Transverse colon (tissue), 4 donors: ENCODE measurements around the gene SDC3. TPM values are rescaled to one million over a fixed set of nuclear protein-coding genes. Genes with fewer than 3 reads are reported as not detected.

Experiments used
- DNase-seq: peaks from one replicate; pipeline ENCODE4 v3.0.0-alpha.2; 2019
- H3K27ac ChIP-seq, 4 donors: fragments of 200-600 bp; sonication (generic); 2 replicates each; pipeline ENCODE4 v1.5.1; 2016 to 2018; ENCODE audit warnings: inconsistent platforms in 4 of 4
- H3K27me3 ChIP-seq: fragments of 200-600 bp; sonication (generic); 2 replicates; pipeline ENCODE4 v1.5.1; 2017; ENCODE audit warnings: inconsistent platforms
- H3K36me3 ChIP-seq, 4 donors: fragments of 200-600 bp; sonication (generic); 2 replicates each; pipeline ENCODE4 v1.5.1; 2017 to 2019; ENCODE audit warnings: inconsistent platforms in 4 of 4
- H3K4me1 ChIP-seq, 4 donors: fragments of 200-600 bp; sonication (generic); 2 replicates each; pipeline ENCODE4 v1.5.1; 2017 to 2020; ENCODE audit warnings: inconsistent platforms in 4 of 4
- H3K4me3 ChIP-seq, 4 donors: fragments of 200-600 bp; sonication (generic); 1 replicate in 1 of 4; 2 replicates in 3 of 4; pipeline versions ENCODE4 v1.5.1 to v1.6.1; 2017 to 2019; ENCODE audit warnings: inconsistent platforms in 4 of 4
- H3K9me3 ChIP-seq, 2 donors: fragments of 200-600 bp; sonication (generic); 2 replicates each; pipeline ENCODE4 v1.5.1; 2017 to 2019; ENCODE audit warnings: inconsistent platforms in 2 of 2
- CTCF ChIP-seq, 5 experiments: fragments of 200-600 bp in 3 of 5; fragments of 450-650 bp in 2 of 5; sonication (generic) in 3 of 5; IDR thresholded peaks; 1 replicate in 2 of 5; 2 replicates in 3 of 5; pipeline ENCODE4 v1.5.1; 2016 to 2017; ENCODE audit warnings: antibody characterized with exemption in 5 of 5, inconsistent platforms in 3 of 5, mild to moderate bottlenecking in 2 of 5, moderate library complexity in 1 of 5
- EP300 ChIP-seq: sonication (generic); formaldehyde crosslinking; IDR thresholded peaks from one replicate; pipeline ENCODE4 v1.6.1; 2017; ENCODE audit warnings: antibody characterized with exemption, low read depth
- POLR2A ChIP-seq: fragments of 450-650 bp; IDR thresholded peaks from one replicate; pipeline ENCODE4 v1.6.1; 2016; ENCODE audit warnings: antibody characterized with exemption, mild to moderate bottlenecking, moderate library complexity
- POLR2AphosphoS5 ChIP-seq, 3 donors: sonication (generic); formaldehyde crosslinking; IDR thresholded peaks; one replicate each; pipeline ENCODE4 v1.6.1; 2016; ENCODE audit warnings: antibody characterized with exemption in 3 of 3
- WGBS, 2 donors: methylation state at CpG; one replicate each; pipeline ENCODE4 v1.1.5; 2018; ENCODE audit warnings: low coverage in 1 of 2; 5-methylcytosine and 5-hydroxymethylcytosine counted together
- in situ Hi-C, 4 donors: fragments of 200-750 bp; cut with MboI; loops; one replicate each; pipeline versions ENCODE4 v1.15.0 to v1.15.1; 2017; ENCODE audit warnings: low sequenced_read_pairs in 3 of 4, low pct_ligation_motif_present in 1 of 4, low pct_unique_long_range_greater_than_20kb in 1 of 4
- intact Hi-C: fragments of 100-400 bp; cut with DNase I; formaldehyde crosslinking; loops from one replicate; pipeline ENCODE4 v1.15.1; 2023; ENCODE audit warnings: low total_unique reads
- total RNA-seq, 4 donors: library from RNA; depleted of rRNA; stranded (reverse); fragments of >200 nt; gene quantifications; one replicate each; pipeline ENCODE4 v1.1.0, GENCODE V29; 2016

The SDC3 gene
- total RNA-seq, 4 donors from 2014 or later, result 7.9 to 35.4 (median 10.1) TPM

- no peaks in the 10 kb centered on the region for H3K27me3 ChIP-seq
- 67 to 74% methylated on average over 7 to 8 of the region's 8 CpGs for WGBS, 2 donors
- TF ChIP-seq EP300 (no peak), POLR2A (no peak), CTCF (IDR thresholded peaks at IDR 0.05) (no peak), POLR2AphosphoS5 (IDR thresholded peaks at IDR 0.05) (no peak)
- intact Hi-C loops (loop anchor here (10.0 kb wide), 1 partner anchor 795 kb away; no protein-coding TSS in a partner anchor), in situ Hi-C loops (loop anchor here in 1 of 4 donors (10.0 kb wide), 1 partner anchor 205 kb away; the partner anchor contains the start of gene MATN1)
- H3K4me3 ChIP-seq, result no peak overlapping the region
- H3K36me3 ChIP-seq, result peaks cover 0 to 19% (median 3%) of the 10 kb centered on the region in 4 donors
- DNase-seq, result no peak
- H3K9me3 ChIP-seq, result no peaks in the 10 kb centered on the region
- H3K4me1 ChIP-seq, result peaks cover 0 to 23% (median 2%) of the 10 kb centered on the region in 4 donors
- no peak overlapping the region for H3K27ac ChIP-seq
Observed at GRCh38 chr1:30929944-30930525, 21.5 kb upstream of the SDC3 start.

DNA sequence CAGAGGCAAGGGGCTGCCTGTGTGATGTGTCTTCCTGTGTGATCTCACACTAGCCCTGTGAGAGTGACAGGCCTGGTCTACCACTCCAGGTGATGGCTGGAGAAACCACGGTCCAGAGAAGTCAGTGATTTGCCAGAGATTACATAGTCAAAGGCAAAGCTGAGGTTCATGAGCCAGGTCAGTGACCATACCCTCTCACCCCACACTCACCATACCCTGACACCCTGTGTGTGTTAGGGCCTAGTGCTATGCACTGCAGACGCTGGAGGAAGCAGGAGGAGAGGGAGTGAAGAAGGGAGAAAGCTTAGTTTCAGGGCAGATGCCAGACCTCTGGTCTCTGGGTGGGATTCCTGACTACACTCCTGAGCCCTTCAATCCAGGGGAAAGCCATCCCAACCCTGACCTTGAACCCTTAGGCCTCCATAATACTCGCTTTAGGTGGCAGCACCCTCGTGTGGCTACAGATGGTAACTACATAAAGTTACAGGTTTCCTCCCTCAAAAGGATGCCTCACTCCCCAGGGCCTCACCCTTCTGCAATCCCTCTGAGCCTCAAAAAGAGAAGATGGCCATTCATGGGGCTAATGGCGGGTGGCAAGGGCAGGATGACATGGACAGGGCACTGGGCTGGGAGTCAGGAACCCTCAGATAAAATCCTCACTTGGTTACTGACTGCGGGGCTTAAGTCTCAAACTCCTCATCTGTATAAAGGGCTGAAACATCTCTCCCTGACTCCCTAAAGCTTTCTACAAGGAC lies 20.8 kb upstream of the SDC3 start:
- Histone ChIP-seq H3K36me3 (peaks cover 0 to 11% (median 3%) of the 10 kb centered on the region in 4 donors), H3K4me3 (no peak overlapping the region), H3K9me3 (no peaks in the 10 kb centered on the region), H3K27ac (peak overlapping the region; percentile 17 to 47 (median 21)), H3K27me3 (no peaks in the 10 kb centered on the region), H3K4me1 (peaks cover 0 to 23% (median 2%) of the 10 kb centered on the region in 4 donors)
- intact Hi-C loops (no loop called here), in situ Hi-C loops (loop anchor here in 1 of 4 donors (10.0 kb wide), 1 partner anchor 205 kb away; the partner anchor contains the start of gene MATN1)
- 0 to 39% methylated on average over 1 to 6 of the region's 6 CpGs for WGBS, 2 donors
- DNase-seq, result peak; percentile 31
- TF ChIP-seq POLR2A, result no peak
- peak; percentile 69 to 73 (median 72) for TF ChIP-seq CTCF (IDR thresholded peaks at IDR 0.05)
- TF ChIP-seq EP300, result no peak

- H3K27me3 ChIP-seq, result no peaks in the 10 kb centered on the region
- intact Hi-C loops (no loop called here), in situ Hi-C loops (loop anchor here in 1 of 4 donors (10.0 kb wide), 1 partner anchor 204 kb away; the partner anchor contains the start of gene MATN1)
- H3K27ac ChIP-seq, result peak overlapping the region; percentile 17 to 47 (median 21)
- TF ChIP-seq CTCF (IDR thresholded peaks at IDR 0.05) (no peak), POLR2AphosphoS5 (IDR thresholded peaks at IDR 0.05) (no peak), EP300 (no peak), POLR2A (no peak)
- H3K4me3 ChIP-seq, result no peak overlapping the region
- WGBS, 2 donors, result 61% methylated on average over 2 of the region's 2 CpGs; no CpG with 5 or more reads in 1 of the 2 donors
- peaks cover 0 to 8% (median 0%) of the 10 kb centered on the region in 4 donors for H3K36me3 ChIP-seq
- no peak for DNase-seq
- no peaks in the 10 kb centered on the region for H3K9me3 ChIP-seq
- H3K4me1 ChIP-seq, result peaks cover 0 to 23% (median 2%) of the 10 kb centered on the region in 4 donors
Observed at GRCh38 chr1:30928789-30929134, 20.2 kb upstream of the SDC3 start.

GRCh38 chr1:30928171-30928570 lies 19.6 kb upstream of the SDC3 start:
- 50 to 52% methylated on average over 5 to 7 of the region's 7 CpGs for WGBS, 2 donors
- peak overlapping the region; percentile 17 to 47 (median 21) for H3K27ac ChIP-seq
- H3K9me3 ChIP-seq, result no peaks in the 10 kb centered on the region
- intact Hi-C loops, result no loop called here
- peaks cover 0 to 8% (median 0%) of the 10 kb centered on the region in 4 donors for H3K36me3 ChIP-seq
- TF ChIP-seq EP300 (no peak), CTCF (IDR thresholded peaks at IDR 0.05) (no peak), POLR2A (no peak), POLR2AphosphoS5 (IDR thresholded peaks at IDR 0.05) (no peak)
- H3K4me1 ChIP-seq, result peaks cover 0 to 23% (median 2%) of the 10 kb centered on the region in 4 donors
- in situ Hi-C loops, result loop anchor here in 1 of 4 donors (10.0 kb wide), 1 partner anchor 203 kb away; the partner anchor contains the start of gene MATN1
- H3K27me3 ChIP-seq, result no peaks in the 10 kb centered on the region
- no peak for DNase-seq
- no peak overlapping the region for H3K4me3 ChIP-seq
